ENCODE results near the gene NEDD4L. TPM values are rescaled to one million over a fixed set of nuclear protein-coding genes. Genes with fewer than 3 reads are reported as not detected.

NEDD4L gene
- total and polyA plus RNA-seq, 12 donors: 17.8 to 110 (median 37.6) TPM

- DNase-seq: peak in 1 of 7 donors; percentile 25
- Histone ChIP-seq H3K27ac (no peak overlapping the region), H3K4me3 (no peak overlapping the region), H3K4me1 (replicated peaks in 1 of 2) (peaks cover 4 to 26% of the 10 kb centered on the region in 2 donors), H3K36me3 (replicated peaks in 1 of 2) (no peaks in the 10 kb centered on the region), H3K27me3 (no peaks in the 10 kb centered on the region), H3K9me3 (replicated peaks in 1 of 3) (no peaks in the 10 kb centered on the region)
- intact Hi-C loops (cut with DNase I): no loop called here
- WGBS, 4 donors: 85 to 92% (median 89%) methylated on average over 4 of the region's 4 CpGs
- TF ChIP-seq CTCF (IDR thresholded peaks at IDR 0.05): no peak
- TF ChIP-seq POLR2A (IDR thresholded peaks at IDR 0.05): no peak
These were observed 134.0 kb downstream of the NEDD4L start for GRCh38 chr18:58177896-58178470.

- WGBS, 4 donors: 80 to 87% (median 83%) methylated on average over 8 of the region's 8 CpGs
- no peak overlapping the region for H3K27ac ChIP-seq
- no peak for DNase-seq
- TF ChIP-seq CTCF (IDR thresholded peaks at IDR 0.05) (no peak), POLR2A (IDR thresholded peaks at IDR 0.05) (no peak)
- intact Hi-C loops (cut with DNase I): no loop called here
- no peak overlapping the region for H3K4me3 ChIP-seq
- H3K9me3 ChIP-seq (replicated peaks in 1 of 3): no peaks in the 10 kb centered on the region
- no peaks in the 10 kb centered on the region for H3K36me3 ChIP-seq (replicated peaks in 1 of 2)
- H3K27me3 ChIP-seq: no peaks in the 10 kb centered on the region
- H3K4me1 ChIP-seq (replicated peaks in 1 of 2): peaks cover 4 to 26% of the 10 kb centered on the region in 2 donors
These were observed 134.5 kb downstream of the NEDD4L start for GRCh38 chr18:58178511-58178910.

- no peaks in the 10 kb centered on the region for H3K36me3 ChIP-seq (replicated peaks in 1 of 2)
- WGBS, 4 donors: 83 to 88% (median 84%) methylated on average over 16 of the region's 16 CpGs
- no peak overlapping the region for H3K4me3 ChIP-seq
- peaks cover 4 to 26% of the 10 kb centered on the region in 2 donors for H3K4me1 ChIP-seq (replicated peaks in 1 of 2)
- H3K9me3 ChIP-seq (replicated peaks in 1 of 3): no peaks in the 10 kb centered on the region
- DNase-seq: peak in 2 of 7 donors; percentile 39 to 53
- intact Hi-C loops (cut with DNase I): loop anchor here (5.0 kb wide), 2 partner anchors 33 to 38 kb away; no protein-coding TSS in a partner anchor
- TF ChIP-seq CTCF (IDR thresholded peaks at IDR 0.05): no peak
- TF ChIP-seq POLR2A (IDR thresholded peaks at IDR 0.05): no peak
- H3K27me3 ChIP-seq: no peaks in the 10 kb centered on the region
- H3K27ac ChIP-seq: no peak overlapping the region
These were observed 136.1 kb downstream of the NEDD4L start for GRCh38 chr18:58180172-58180571.

GRCh38 chr18:58180738-58181353, 136.8 kb downstream of the NEDD4L start:
- WGBS, 4 donors: 23 to 30% (median 26%) methylated on average over 5 of the region's 5 CpGs
- Histone ChIP-seq H3K4me1 (replicated peaks in 1 of 2) (peaks cover 4 to 26% of the 10 kb centered on the region in 2 donors), H3K9me3 (replicated peaks in 1 of 3) (no peaks in the 10 kb centered on the region), H3K27me3 (no peaks in the 10 kb centered on the region), H3K4me3 (no peak overlapping the region), H3K36me3 (replicated peaks in 1 of 2) (no peaks in the 10 kb centered on the region), H3K27ac (no peak overlapping the region)
- TF ChIP-seq POLR2A (IDR thresholded peaks at IDR 0.05) (no peak), CTCF (IDR thresholded peaks at IDR 0.05) (peak; percentile 72 to 91 (median 84))
- peak; percentile 28 to 86 (median 60) for DNase-seq
- intact Hi-C loops (cut with DNase I): loop anchor here (5.0 kb wide), 2 partner anchors 34 to 39 kb away; no protein-coding TSS in a partner anchor

Data from adrenal gland (tissue), 12 donors.